Measurements from ENCODE around the gene TAS2R40.
"Not testable (repeated sequence)": the region's sequence is repeated elsewhere in the genome, so short reads cannot be mapped to it uniquely, and the experiment has no call there.

Gene TAS2R40
- total RNA-seq = 0 reads per million in 9 experiments

- Mint-ChIP-seq H3K4me1 (ENCODE audit: low read depth in 2 of 2) (no peaks in the 10 kb centered on the region), H3K9me3 (no peaks in the 10 kb centered on the region), H3K4me3 (no peak within 1 kb of the TSS), H3K27ac (no peak within 1 kb of the TSS), H3K27me3 (peaks cover 37 to 59% of the 10 kb centered on the region in 2 donors), H3K36me3 (ENCODE audit: insufficient read depth) (peaks cover 2% of the 10 kb centered on the region)
- ATAC-seq (replicated peaks) = no peak
- no peak for DNase-seq
Observed at GRCh38 chr7:143221737-143222136, at the start of gene TAS2R40. TAS2R40 (plus strand) TSS chr7:143222037; CDS start chr7:143222079, 42 bp downstream.

- no peak overlapping the region for H3K27ac Mint-ChIP-seq
- peaks cover 54 to 56% of the 10 kb centered on the region in 2 donors for H3K27me3 Mint-ChIP-seq
- peaks cover 0 to 4% of the 10 kb centered on the region in 2 donors for H3K9me3 Mint-ChIP-seq
- H3K4me3 Mint-ChIP-seq = no peak overlapping the region
- H3K36me3 Mint-ChIP-seq (ENCODE audit: insufficient read depth) = no peaks in the 10 kb centered on the region
- H3K4me1 Mint-ChIP-seq (ENCODE audit: low read depth in 2 of 2) = no peaks in the 10 kb centered on the region
- no peak for ATAC-seq (replicated peaks)
- DNase-seq = no peak
Observed at GRCh38 chr7:143172354-143172753, 49.5 kb upstream of the TAS2R40 start.

DNA sequence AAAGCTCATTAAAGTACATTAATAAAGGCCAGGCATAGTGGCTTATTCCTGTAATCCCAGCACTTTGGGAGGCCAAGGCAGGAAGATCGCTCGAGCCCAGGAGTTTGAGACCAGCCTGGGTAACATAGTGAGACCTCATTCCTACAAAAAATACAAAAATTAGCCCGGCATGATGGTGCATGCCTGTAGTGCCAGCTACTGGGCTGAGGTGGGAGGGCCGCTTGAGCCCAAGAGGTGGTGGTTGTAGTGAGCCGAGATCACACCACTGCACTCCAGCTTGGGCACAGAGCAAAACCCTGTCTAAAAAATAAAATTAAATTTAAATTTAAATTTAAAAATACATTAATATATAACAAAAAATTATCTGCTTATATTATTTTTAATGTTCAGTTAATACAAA is 45.7 kb upstream of the TAS2R40 start:
- H3K27ac Mint-ChIP-seq = no peak overlapping the region
- no peaks in the 10 kb centered on the region for H3K36me3 Mint-ChIP-seq (ENCODE audit: insufficient read depth)
- peaks cover 0 to 18% of the 10 kb centered on the region in 2 donors for H3K9me3 Mint-ChIP-seq
- ATAC-seq (replicated peaks) = no peak
- H3K27me3 Mint-ChIP-seq = peaks cover 33 to 34% of the 10 kb centered on the region in 2 donors
- H3K4me1 Mint-ChIP-seq (ENCODE audit: low read depth in 2 of 2) = no peaks in the 10 kb centered on the region
- no peak for DNase-seq
- no peak overlapping the region for H3K4me3 Mint-ChIP-seq

DNA sequence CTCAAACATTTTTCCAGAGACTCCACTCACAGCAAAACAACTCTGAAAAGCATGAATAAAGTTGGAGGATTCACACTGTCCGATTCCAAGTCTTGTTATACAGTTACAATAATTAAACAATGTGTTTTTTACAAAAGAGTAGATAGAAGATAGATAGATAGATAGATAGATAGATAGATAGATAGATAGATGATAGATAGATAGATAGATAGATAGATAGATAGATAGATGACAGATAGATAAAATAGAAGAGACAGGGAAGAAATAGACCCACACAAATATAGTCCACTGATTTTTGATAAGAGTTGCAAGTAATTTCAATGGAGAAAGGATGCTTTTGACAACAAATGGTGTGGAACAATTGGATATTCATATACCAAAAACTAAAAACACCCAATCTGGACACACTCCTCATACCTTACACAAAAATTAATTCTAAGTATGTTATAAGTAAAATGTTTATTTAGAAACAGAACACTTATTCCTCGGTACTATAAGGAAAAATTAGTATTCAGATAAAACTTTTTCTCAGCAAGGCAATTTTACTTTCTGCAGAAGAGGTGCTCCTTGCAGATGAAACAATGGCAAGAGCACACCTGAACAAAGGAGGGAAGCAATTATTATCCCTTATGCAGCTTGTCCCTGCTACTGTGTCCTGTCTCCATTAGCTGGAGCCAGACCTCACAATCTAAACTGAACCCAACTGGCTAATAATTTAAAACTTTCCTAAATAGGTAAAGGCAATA is 44.3 kb upstream of the TAS2R40 start:
- peaks cover 0 to 18% of the 10 kb centered on the region in 2 donors for H3K9me3 Mint-ChIP-seq
- DNase-seq (no peak), ATAC-seq (replicated peaks) (no peak)
- no peaks in the 10 kb centered on the region for H3K36me3 Mint-ChIP-seq (ENCODE audit: insufficient read depth)
- H3K4me1 Mint-ChIP-seq (ENCODE audit: low read depth in 2 of 2) = no peaks in the 10 kb centered on the region
- H3K4me3 Mint-ChIP-seq = no peak overlapping the region
- H3K27ac Mint-ChIP-seq = no peak overlapping the region
- peaks cover 28 to 34% of the 10 kb centered on the region in 2 donors for H3K27me3 Mint-ChIP-seq

DNA sequence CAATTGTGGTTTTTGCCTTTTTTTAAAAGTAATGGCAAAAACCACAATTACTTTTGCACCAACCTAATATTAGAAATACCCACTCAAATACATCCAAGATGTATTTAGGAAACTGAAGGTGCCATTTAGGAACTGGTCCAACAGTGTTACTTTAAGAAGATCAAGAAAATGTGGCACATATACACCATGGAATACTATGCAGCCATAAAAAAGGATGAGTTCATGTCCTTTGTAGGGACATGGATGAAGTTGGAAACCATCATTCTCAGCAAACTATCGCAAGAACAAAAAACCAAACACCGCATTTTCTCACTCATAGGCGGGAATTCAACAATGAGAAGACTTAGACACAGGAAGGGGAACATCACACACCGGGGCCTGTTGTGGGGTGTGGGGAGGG is 41.1 kb upstream of the TAS2R40 start:
- DNase-seq; H3K27ac Mint-ChIP-seq; H3K4me3 Mint-ChIP-seq; H3K36me3 Mint-ChIP-seq (ENCODE audit: insufficient read depth); ATAC-seq (replicated peaks); H3K4me1 Mint-ChIP-seq (ENCODE audit: low read depth in 2 of 2): not testable (repeated sequence)
- Mint-ChIP-seq H3K27me3 (peaks cover 38 to 46% of the 10 kb centered on the region in 2 donors), H3K9me3 (peaks cover 0 to 18% of the 10 kb centered on the region in 2 donors)

DNA sequence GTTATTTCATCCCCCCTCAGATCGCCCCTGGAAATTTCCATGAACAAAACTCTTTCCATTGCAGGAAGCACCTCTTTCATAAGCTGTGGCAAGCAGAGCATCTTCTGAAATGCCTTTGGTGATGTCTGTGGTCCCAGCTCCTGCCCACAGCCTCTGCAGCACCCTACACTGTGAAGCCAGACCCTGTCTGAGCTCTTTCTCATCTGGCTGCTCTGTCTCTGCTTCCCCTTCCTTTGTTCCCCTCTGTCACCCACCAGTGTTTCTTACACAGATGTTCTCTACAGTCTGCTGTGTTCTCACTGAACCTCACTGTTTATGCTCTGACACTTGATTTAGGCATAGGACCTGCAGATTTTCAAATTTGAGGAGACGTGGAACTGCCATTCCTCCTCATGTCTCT is 40.5 kb upstream of the TAS2R40 start:
- ATAC-seq (replicated peaks) = no peak
- H3K4me3 Mint-ChIP-seq = no peak overlapping the region
- peaks cover 44 to 52% of the 10 kb centered on the region in 2 donors for H3K27me3 Mint-ChIP-seq
- H3K9me3 Mint-ChIP-seq = peaks cover 0 to 18% of the 10 kb centered on the region in 2 donors
- H3K4me1 Mint-ChIP-seq (ENCODE audit: low read depth in 2 of 2) = no peaks in the 10 kb centered on the region
- no peak for DNase-seq
- no peaks in the 10 kb centered on the region for H3K36me3 Mint-ChIP-seq (ENCODE audit: insufficient read depth)
- no peak overlapping the region for H3K27ac Mint-ChIP-seq

GRCh38 chr7:143183024-143183423 is 38.8 kb upstream of the TAS2R40 start, which contains the start of gene TAS2R39:
TAS2R39 (plus strand) TSS chr7:143183419; CDS start chr7:143183419, 0 bp downstream.
- no peak within 1 kb of the TSS for H3K27ac Mint-ChIP-seq
- peaks cover 0 to 7% of the 10 kb centered on the region in 2 donors for H3K9me3 Mint-ChIP-seq
- H3K4me3 Mint-ChIP-seq = no peak within 1 kb of the TSS
- peaks cover 50 to 60% of the 10 kb centered on the region in 2 donors for H3K27me3 Mint-ChIP-seq
- no peaks in the 10 kb centered on the region for H3K36me3 Mint-ChIP-seq (ENCODE audit: insufficient read depth)
- ATAC-seq (replicated peaks) = no peak
- no peak for DNase-seq
- no peaks in the 10 kb centered on the region for H3K4me1 Mint-ChIP-seq (ENCODE audit: low read depth in 2 of 2)

DNA sequence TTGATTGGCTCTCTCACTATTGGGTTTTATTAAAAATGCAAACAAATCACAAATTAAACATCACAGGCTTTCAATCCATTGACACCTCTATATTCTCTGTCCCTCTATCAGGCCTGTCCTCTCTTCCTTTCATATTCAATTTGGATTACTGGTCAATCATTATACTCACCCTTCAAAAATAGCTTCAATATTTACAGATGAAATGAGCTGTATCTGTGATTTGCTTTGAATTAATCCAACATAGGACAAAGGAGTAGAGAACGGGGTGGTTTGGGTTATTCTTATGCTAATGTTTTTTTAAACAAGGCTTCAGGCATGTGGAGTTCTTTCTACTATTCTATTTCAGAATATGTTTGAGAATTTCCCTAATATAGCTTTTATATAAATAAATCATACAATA is 36.3 kb upstream of the TAS2R40 start:
- no peaks in the 10 kb centered on the region for H3K36me3 Mint-ChIP-seq (ENCODE audit: insufficient read depth)

DNA sequence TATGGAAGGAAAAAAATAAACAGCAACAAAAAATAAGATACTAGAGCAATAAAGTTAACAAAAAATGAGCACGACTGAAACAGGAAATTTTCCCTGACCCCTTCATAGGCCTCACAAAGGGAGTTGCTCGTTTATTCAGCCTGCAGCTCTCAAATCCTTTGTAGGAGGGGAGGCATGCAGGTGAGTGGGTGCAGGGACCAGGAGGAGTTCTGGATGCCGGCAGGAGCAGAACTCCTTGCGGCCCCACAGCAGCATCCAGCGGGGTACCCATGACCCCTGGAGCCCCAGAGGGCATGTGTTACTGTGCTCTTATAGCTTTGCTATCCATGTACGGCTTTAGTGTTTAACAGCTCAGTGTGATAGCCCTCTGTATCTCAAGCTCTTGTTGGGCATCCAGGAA is 32.8 kb upstream of the TAS2R40 start:
- Mint-ChIP-seq H3K36me3 (ENCODE audit: insufficient read depth) (no peaks in the 10 kb centered on the region), H3K4me3 (no peak overlapping the region), H3K4me1 (ENCODE audit: low read depth in 2 of 2) (no peaks in the 10 kb centered on the region), H3K27me3 (peaks cover 28 to 32% of the 10 kb centered on the region in 2 donors), H3K27ac (no peak overlapping the region), H3K9me3 (no peaks in the 10 kb centered on the region)
- DNase-seq (no peak), ATAC-seq (replicated peaks) (no peak)

More for the DNA sequence above, 36.3 kb upstream of the TAS2R40 start:
- DNase-seq = no peak
- Mint-ChIP-seq H3K4me1 (ENCODE audit: low read depth in 2 of 2) (no peaks in the 10 kb centered on the region), H3K27me3 (peaks cover 40 to 51% of the 10 kb centered on the region in 2 donors), H3K9me3 (no peaks in the 10 kb centered on the region), H3K27ac (no peak overlapping the region), H3K4me3 (no peak overlapping the region)
- no peak for ATAC-seq (replicated peaks)

GRCh38 chr7:143193880-143194279 is 28.0 kb upstream of the TAS2R40 start:
- peaks cover 10 to 13% of the 10 kb centered on the region in 2 donors for H3K27me3 Mint-ChIP-seq
- no peak overlapping the region for H3K4me3 Mint-ChIP-seq
- H3K27ac Mint-ChIP-seq = no peak overlapping the region
- ATAC-seq (replicated peaks) = no peak
- H3K9me3 Mint-ChIP-seq = no peaks in the 10 kb centered on the region
- H3K36me3 Mint-ChIP-seq (ENCODE audit: insufficient read depth) = no peaks in the 10 kb centered on the region
- no peak for DNase-seq
- no peaks in the 10 kb centered on the region for H3K4me1 Mint-ChIP-seq (ENCODE audit: low read depth in 2 of 2)

DNA sequence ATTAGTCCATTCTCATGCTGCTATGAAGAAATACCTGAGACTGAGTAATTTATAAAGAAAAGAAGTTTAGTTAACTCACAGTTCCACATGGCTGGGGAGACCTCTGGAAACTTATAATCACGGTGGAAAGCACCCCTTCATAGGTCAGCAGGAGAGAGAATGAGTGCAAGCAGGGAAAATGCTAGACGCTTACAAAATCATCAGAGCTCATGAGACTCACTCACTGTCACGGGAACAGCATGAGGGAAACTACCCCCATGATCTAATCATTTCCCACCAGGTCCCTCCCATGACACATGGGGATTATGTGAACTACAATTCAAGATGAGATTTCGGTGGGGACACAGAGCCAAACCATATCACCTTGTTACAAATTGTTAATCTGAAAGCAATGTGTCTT is 22.8 kb upstream of the TAS2R40 start:
- no peaks in the 10 kb centered on the region for H3K36me3 Mint-ChIP-seq (ENCODE audit: insufficient read depth)
- no peak for DNase-seq
- H3K27ac Mint-ChIP-seq = no peak overlapping the region
- ATAC-seq (replicated peaks) = no peak
- H3K27me3 Mint-ChIP-seq = peaks cover 29 to 53% of the 10 kb centered on the region in 2 donors
- H3K9me3 Mint-ChIP-seq = no peaks in the 10 kb centered on the region
- H3K4me1 Mint-ChIP-seq (ENCODE audit: low read depth in 2 of 2) = no peaks in the 10 kb centered on the region
- H3K4me3 Mint-ChIP-seq = no peak overlapping the region

DNA sequence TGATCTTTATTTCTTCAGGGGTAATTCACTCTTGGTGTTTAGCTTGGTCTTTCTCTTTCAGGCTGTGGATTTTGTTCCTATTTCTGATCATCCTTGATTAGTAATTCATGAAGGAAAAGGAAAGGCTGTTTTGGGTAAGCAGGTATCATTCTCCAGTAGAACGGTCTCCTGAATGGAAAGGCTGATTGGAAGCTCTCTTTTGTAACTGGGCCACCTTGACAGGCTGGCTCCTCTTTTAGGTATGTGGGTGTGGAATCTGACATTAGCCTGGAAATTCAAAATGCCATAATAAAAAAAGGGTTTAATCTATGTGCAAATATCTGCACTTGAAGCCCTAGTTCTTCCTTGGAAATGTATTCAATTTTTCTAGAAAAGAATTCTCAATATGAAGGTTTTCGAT is 19.7 kb upstream of the TAS2R40 start:
- DNase-seq (no peak), ATAC-seq (replicated peaks) (no peak)
- H3K9me3 Mint-ChIP-seq = no peaks in the 10 kb centered on the region
- peaks cover 20 to 43% of the 10 kb centered on the region in 2 donors for H3K27me3 Mint-ChIP-seq
- peaks cover 9 to 10% of the 10 kb centered on the region in 2 donors for H3K4me1 Mint-ChIP-seq (ENCODE audit: low read depth in 2 of 2)
- H3K4me3 Mint-ChIP-seq = no peak overlapping the region
- no peak overlapping the region for H3K27ac Mint-ChIP-seq
- H3K36me3 Mint-ChIP-seq (ENCODE audit: insufficient read depth) = no peaks in the 10 kb centered on the region

DNA sequence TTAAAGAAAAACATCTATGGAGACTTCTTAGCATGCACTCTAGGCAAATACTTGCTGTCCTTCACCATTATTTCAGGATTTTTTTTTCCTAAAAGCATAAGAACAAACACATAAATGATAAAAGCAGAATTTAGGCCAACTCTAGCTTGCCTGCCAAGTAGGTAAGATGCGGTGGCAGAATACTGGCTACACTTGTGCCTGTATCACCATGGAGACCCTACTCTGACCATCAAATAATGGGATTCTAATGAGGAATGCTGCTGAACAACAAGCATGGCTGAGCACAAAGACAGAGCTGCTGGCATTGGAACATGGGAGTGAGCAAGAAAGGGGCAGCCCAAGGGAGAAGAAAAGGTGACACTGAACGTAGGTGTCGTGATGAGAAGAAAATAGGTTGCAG is 18.5 kb upstream of the TAS2R40 start:
- Mint-ChIP-seq H3K27ac (no peak overlapping the region), H3K4me1 (ENCODE audit: low read depth in 2 of 2) (peaks cover 9 to 10% of the 10 kb centered on the region in 2 donors), H3K27me3 (peaks cover 20 to 40% of the 10 kb centered on the region in 2 donors), H3K4me3 (no peak overlapping the region), H3K36me3 (ENCODE audit: insufficient read depth) (no peaks in the 10 kb centered on the region), H3K9me3 (no peaks in the 10 kb centered on the region)
- DNase-seq = no peak
- ATAC-seq (replicated peaks) = no peak

Measured in effector memory CD8-positive, alpha-beta T cell (primary cell).